T-helper 2 cell treated with Interferon-gamma antibody and Interleukin-4, amounts not matched to agents 5 μg/mL and 100 μg/mL, for 36 hours (primary cell): Measurements from ENCODE around the gene TOX4.
"Not testable (repeated sequence)": the region's sequence is repeated elsewhere in the genome, so short reads cannot be mapped to it uniquely, and the experiment has no call there.

Experiments used
- DNase-seq: peaks from one replicate; pipeline ENCODE4 v3.0.0; 2021; ENCODE audit warnings: low spot score
- H3K27ac Mint-ChIP-seq: one replicate; pipeline ENCODE4 v1.8.0; 2021; ENCODE audit warnings: mild to moderate bottlenecking, mixed read lengths
- H3K27me3 Mint-ChIP-seq: one replicate; pipeline ENCODE4 v1.8.0; 2021; ENCODE audit warnings: low read depth, mixed read lengths
- H3K36me3 Mint-ChIP-seq: one replicate; pipeline ENCODE4 v1.8.0; 2021; ENCODE audit warnings: low read depth, mixed read lengths
- H3K4me1 Mint-ChIP-seq: one replicate; pipeline ENCODE4 v1.8.0; 2021; ENCODE audit warnings: low read depth, mixed read lengths
- H3K4me3 Mint-ChIP-seq: one replicate; pipeline ENCODE4 v1.8.0; 2022; ENCODE audit warnings: mild to moderate bottlenecking, moderate library complexity, mixed read lengths
- H3K9me3 Mint-ChIP-seq: one replicate; pipeline ENCODE4 v1.8.0; 2021; ENCODE audit warnings: mixed read lengths

TOX4 gene

DNA sequence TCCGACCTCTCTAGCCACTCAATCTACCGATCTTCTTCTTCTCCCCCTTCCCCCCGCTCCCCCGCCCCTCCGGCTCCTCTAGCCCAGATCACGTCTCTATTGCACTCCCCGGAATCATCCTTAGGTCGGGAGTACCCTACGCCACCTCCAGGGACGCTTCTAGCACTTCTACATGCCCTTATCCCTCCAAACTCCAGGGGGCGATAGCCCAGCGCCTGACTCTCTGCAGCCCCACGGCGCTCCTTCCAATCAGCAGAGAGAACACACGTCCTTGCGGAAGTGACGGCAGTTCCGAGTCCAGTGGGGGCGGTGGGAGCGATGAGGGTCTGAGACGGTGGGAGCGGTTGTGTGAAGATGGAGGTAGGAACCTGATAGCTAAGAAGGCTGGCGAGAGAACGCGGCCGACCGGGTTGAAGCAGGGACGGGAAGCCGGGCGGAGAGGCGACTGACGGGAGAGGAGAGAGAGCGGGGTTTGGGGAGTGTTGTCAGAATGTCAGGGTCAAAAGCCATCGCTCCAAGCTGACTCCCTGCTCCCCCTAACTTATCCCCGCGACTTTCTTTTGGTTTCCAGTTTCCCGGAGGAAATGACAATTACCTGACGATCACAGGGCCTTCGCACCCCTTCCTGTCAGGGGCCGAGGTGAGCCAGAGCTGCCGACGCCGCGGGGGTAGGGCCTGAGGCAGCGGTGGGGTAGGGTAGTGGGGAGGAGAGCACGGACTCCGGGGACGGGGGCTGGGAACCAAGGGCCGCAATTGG, at the start of gene TOX4, which contains the start of gene RAB2B:
Gene TOX4, plus strand, starts transcription at position 271 of the 757 bp plus-strand sequence. Its CDS starts 84 bp downstream, at position 355.
Gene RAB2B, minus strand, starts transcription at position 35 of the 757 bp plus-strand sequence. CDS start 87 bp downstream, outside the sequence.
- Mint-ChIP-seq H3K9me3 (no peaks in the 10 kb centered on the region), H3K36me3 (peaks cover 24% of the 10 kb centered on the region), H3K4me1 (peaks cover 21% of the 10 kb centered on the region)

DNA sequence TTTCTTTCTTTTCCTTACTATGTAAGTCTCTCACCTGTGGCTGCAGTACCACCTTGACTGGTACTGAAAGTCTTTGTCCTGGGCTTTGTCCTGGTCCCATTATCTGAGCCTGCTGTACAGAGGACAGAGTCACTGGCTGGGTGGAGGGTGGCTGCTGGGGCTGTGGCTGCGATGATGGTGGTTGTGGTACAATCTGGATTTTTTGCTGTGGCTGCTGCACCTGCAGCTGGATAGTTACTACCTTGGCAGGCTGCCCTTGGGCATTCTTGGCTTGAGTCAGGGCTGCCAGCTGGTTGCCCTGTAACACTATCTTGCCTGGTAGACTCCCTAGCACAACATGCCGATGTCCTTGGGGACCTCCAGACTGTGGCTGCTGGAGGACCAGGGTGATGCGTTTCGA, 48.1 kb upstream of the TOX4 start:
- no peak overlapping the region for H3K4me3 Mint-ChIP-seq
- H3K27me3 Mint-ChIP-seq, result no peaks in the 10 kb centered on the region
- H3K4me1 Mint-ChIP-seq, result peaks cover 10% of the 10 kb centered on the region
- H3K27ac Mint-ChIP-seq, result no peak overlapping the region
- no peaks in the 10 kb centered on the region for H3K9me3 Mint-ChIP-seq
- H3K36me3 Mint-ChIP-seq, result peaks cover 59% of the 10 kb centered on the region
- DNase-seq, result no peak

More for the DNA sequence above, at the start of gene TOX4, which contains the start of gene RAB2B:
- peak; percentile 97 for DNase-seq
- peak within 1 kb of the TSS; percentile 100 for H3K27ac Mint-ChIP-seq
- H3K27me3 Mint-ChIP-seq, result no peaks in the 10 kb centered on the region
- peak within 1 kb of the TSS; percentile 100 for H3K4me3 Mint-ChIP-seq

- DNase-seq, result no peak
- Mint-ChIP-seq H3K4me1 (peaks cover 26% of the 10 kb centered on the region), H3K27me3 (no peaks in the 10 kb centered on the region), H3K9me3 (no peaks in the 10 kb centered on the region), H3K4me3 (no peak overlapping the region), H3K36me3 (peaks cover 44% of the 10 kb centered on the region), H3K27ac (no peak overlapping the region)
Observed at GRCh38 chr14:21431126-21431525, 45.9 kb upstream of the TOX4 start.

GRCh38 chr14:21436567-21437062, 40.4 kb upstream of the TOX4 start:
- DNase-seq, result no peak
- H3K27ac Mint-ChIP-seq, result peak overlapping the region; percentile 86
- peaks cover 40% of the 10 kb centered on the region for H3K4me1 Mint-ChIP-seq
- H3K4me3 Mint-ChIP-seq, result peak overlapping the region; percentile 88
- peaks cover 11% of the 10 kb centered on the region for H3K36me3 Mint-ChIP-seq
- H3K27me3 Mint-ChIP-seq, result no peaks in the 10 kb centered on the region
- H3K9me3 Mint-ChIP-seq, result no peaks in the 10 kb centered on the region

DNA sequence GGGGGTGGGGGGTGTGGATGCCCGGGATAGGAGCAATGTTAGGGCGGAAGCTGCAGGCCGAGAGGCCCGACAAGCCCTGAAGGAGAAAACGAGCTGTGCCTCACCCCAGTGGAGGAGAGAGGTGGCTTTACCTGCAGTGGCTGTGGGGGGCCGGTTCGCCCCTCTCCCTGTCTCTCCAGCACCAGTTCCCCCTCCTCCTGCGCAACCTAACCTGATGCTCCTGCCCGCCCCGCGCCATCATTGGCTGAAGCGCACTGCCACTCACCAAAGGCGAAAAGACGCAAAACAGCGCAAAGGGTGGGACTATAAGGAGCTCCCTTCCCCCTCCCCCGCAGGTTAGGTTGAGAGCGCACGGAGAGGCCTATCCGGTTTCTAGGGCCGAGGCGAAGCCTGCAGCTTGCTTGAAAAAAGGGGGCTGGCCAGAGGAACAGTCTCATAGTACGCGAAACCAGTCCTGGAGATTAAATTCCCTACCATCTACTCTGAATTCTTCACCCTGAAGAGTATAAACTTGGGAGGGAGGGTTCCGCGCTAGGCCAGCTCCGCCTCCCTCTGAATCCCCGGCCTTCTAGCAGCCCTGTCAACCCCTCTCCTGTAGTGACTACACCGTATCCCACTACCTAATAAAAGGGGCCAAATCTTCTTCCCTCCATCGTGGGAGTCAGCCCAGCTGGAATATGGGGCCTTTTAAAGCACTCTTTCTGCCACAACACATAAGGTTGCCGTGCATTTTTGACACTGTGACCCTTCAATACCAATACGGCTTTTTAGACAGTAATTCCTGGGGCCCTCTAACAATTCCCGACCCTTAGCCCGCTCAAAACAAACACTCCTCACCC, 39.7 kb upstream of the TOX4 start:
- peak; percentile 95 for DNase-seq
- no peaks in the 10 kb centered on the region for H3K27me3 Mint-ChIP-seq
- peaks cover 41% of the 10 kb centered on the region for H3K4me1 Mint-ChIP-seq
- peaks cover 11% of the 10 kb centered on the region for H3K36me3 Mint-ChIP-seq
- H3K4me3 Mint-ChIP-seq, result peak overlapping the region; percentile 88
- no peaks in the 10 kb centered on the region for H3K9me3 Mint-ChIP-seq
- peak overlapping the region; percentile 86 for H3K27ac Mint-ChIP-seq

- Mint-ChIP-seq H3K4me3 (no peak overlapping the region), H3K9me3 (no peaks in the 10 kb centered on the region), H3K27ac (no peak overlapping the region), H3K4me1 (peaks cover 22% of the 10 kb centered on the region), H3K36me3 (peaks cover 12% of the 10 kb centered on the region), H3K27me3 (no peaks in the 10 kb centered on the region)
- no peak for DNase-seq
Observed at GRCh38 chr14:21440859-21441258, 36.1 kb upstream of the TOX4 start.

DNA sequence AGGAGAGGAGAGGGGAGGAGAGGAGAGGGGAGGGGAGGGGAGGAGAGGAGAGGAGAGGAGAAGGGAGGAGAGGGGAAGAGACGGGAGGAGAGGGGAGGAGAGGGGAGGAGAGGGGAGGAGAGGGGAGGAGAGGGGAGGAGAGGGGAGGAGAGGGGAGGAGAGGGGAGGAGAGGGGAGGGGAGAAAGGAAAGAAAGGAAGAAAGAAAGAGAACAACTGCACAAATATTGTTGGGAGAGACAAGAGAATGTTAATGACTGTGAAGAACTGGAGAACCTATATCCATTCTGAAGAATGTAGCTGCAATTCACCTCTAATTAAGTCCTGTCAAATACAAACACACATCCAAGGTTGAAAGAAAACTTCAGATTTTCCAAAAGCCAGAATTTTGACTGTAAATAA, 34.3 kb upstream of the TOX4 start:
- Mint-ChIP-seq H3K36me3 (peaks cover 15% of the 10 kb centered on the region), H3K4me1 (peaks cover 26% of the 10 kb centered on the region)
- not testable (repeated sequence) for DNase-seq, H3K4me3 Mint-ChIP-seq, H3K27ac Mint-ChIP-seq, H3K27me3 Mint-ChIP-seq, H3K9me3 Mint-ChIP-seq

DNA sequence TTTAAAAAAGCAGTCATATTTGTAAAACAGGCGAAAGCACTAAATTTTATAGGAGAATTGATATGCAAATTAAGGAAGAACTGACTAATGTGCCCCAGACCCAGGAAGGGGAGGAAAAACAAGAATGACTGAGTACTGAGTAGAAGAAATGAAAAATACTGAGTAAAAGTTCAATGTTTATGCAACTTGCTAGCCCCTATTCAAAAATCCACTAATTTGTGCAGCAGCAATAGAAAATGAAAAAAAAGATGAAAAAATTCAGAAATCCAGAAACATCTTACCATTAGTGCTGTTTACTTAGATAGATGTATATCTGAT, 27.1 kb upstream of the TOX4 start:
- peaks cover 20% of the 10 kb centered on the region for H3K36me3 Mint-ChIP-seq
- no peak for DNase-seq
- peak overlapping the region; percentile 69 for H3K4me3 Mint-ChIP-seq
- H3K9me3 Mint-ChIP-seq, result no peaks in the 10 kb centered on the region
- peak overlapping the region; percentile 77 for H3K27ac Mint-ChIP-seq
- no peaks in the 10 kb centered on the region for H3K27me3 Mint-ChIP-seq
- H3K4me1 Mint-ChIP-seq, result peaks cover 51% of the 10 kb centered on the region

DNA sequence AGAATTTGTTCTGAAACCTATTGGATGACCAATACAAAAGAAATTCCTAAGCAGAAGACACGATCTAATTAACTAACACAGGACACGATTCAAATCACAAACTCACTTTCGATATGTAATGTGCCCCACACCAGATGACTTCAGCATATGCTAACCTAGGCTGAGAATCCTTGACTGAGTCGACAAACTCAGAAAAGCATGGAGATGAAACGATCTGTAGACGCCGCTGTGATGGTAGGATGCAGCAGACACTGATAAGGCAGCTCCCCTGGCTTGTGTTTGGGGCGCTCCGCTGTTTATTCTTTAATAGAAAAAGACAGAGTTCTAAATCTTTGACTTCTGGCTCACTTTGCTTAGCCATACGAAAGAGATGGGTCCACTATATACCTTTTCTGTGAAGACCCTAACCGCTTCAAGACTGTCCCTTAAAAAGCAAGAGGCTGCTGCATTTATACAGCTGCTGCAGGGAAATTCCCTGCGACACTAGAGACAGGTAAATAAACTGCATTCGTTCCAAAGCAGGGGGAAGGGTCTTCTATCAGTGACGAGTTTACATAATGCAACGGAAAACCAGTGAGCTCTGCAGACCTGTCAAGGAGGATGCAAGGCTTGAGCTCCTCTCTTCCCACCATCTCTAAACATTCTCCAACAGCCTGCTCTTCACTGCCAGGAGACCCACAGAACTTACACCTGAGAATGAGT, 22.0 kb upstream of the TOX4 start:
- peaks cover 37% of the 10 kb centered on the region for H3K4me1 Mint-ChIP-seq
- H3K27ac Mint-ChIP-seq, result peak overlapping the region; percentile 98
- DNase-seq, result no peak
- H3K4me3 Mint-ChIP-seq, result peak overlapping the region; percentile 97
- H3K36me3 Mint-ChIP-seq, result peaks cover 18% of the 10 kb centered on the region
- H3K9me3 Mint-ChIP-seq, result no peaks in the 10 kb centered on the region
- H3K27me3 Mint-ChIP-seq, result no peaks in the 10 kb centered on the region

- Mint-ChIP-seq H3K4me1 (peaks cover 32% of the 10 kb centered on the region), H3K27me3 (no peaks in the 10 kb centered on the region), H3K9me3 (no peaks in the 10 kb centered on the region), H3K36me3 (peaks cover 17% of the 10 kb centered on the region), H3K27ac (peak overlapping the region; percentile 98), H3K4me3 (peak overlapping the region; percentile 97)
- no peak for DNase-seq
Observed at GRCh38 chr14:21455592-21455911, 21.4 kb upstream of the TOX4 start.

- peak within 1 kb of the TSS; percentile 97 for H3K4me3 Mint-ChIP-seq
Observed at GRCh38 chr14:21455912-21456667, 20.9 kb upstream of the TOX4 start, which contains the start of gene CHD8. TSS of gene CHD8 (minus strand) at chr14:21456123. CDS start at chr14:21431643, 24,480 bp downstream.

DNA sequence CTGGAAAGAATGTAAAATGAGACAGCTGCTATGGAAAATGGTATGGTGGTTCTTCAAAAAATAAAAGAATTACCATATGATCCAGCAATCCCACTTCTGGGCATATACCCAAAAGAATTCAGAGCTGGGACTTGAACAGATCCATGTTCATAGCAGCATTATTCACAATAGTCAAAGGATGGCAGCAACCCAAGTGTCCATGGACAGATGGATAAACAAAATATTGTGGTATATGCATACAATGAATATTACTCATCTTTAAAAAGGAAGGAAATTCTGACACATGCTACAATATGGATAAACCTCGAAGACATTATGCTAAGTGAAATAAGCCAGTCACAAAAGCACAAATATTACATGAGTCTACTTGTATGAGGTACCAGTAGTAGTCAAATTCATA, 9.4 kb upstream of the TOX4 start:
- H3K4me3 Mint-ChIP-seq, result no peak overlapping the region
- peaks cover 12% of the 10 kb centered on the region for H3K36me3 Mint-ChIP-seq
- no peaks in the 10 kb centered on the region for H3K4me1 Mint-ChIP-seq
- H3K9me3 Mint-ChIP-seq, result no peaks in the 10 kb centered on the region
- no peak overlapping the region for H3K27ac Mint-ChIP-seq
- no peak for DNase-seq
- no peaks in the 10 kb centered on the region for H3K27me3 Mint-ChIP-seq

More at GRCh38 chr14:21455912-21456667, 20.9 kb upstream of the TOX4 start, which contains the start of gene CHD8:
- H3K9me3 Mint-ChIP-seq, result no peaks in the 10 kb centered on the region
- peak; percentile 100 for DNase-seq
- H3K27ac Mint-ChIP-seq, result peak within 1 kb of the TSS; percentile 98
- H3K36me3 Mint-ChIP-seq, result peaks cover 17% of the 10 kb centered on the region
- no peaks in the 10 kb centered on the region for H3K27me3 Mint-ChIP-seq
- H3K4me1 Mint-ChIP-seq, result peaks cover 28% of the 10 kb centered on the region
